Uterus (tissue), 2 donors: ENCODE measurements around the gene C12orf43.

ENCODE experiments used
- CTCF ChIP-seq, 4 experiments: fragments of 200-600 bp in 2 of 4; fragments of 450-650 bp in 2 of 4; sonication (generic) in 2 of 4; IDR thresholded peaks; one replicate each; pipeline ENCODE4 v1.5.1; 2016 to 2019; ENCODE audit warnings: antibody characterized with exemption in 4 of 4, mild to moderate bottlenecking in 2 of 4, moderate library complexity in 1 of 4
- POLR2A ChIP-seq, 2 donors: fragments of 450-650 bp; IDR thresholded peaks; one replicate each; pipeline ENCODE4 v1.6.1; 2016; ENCODE audit warnings: antibody characterized with exemption in 2 of 2, mild to moderate bottlenecking in 1 of 2, moderate library complexity in 1 of 2

DNA sequence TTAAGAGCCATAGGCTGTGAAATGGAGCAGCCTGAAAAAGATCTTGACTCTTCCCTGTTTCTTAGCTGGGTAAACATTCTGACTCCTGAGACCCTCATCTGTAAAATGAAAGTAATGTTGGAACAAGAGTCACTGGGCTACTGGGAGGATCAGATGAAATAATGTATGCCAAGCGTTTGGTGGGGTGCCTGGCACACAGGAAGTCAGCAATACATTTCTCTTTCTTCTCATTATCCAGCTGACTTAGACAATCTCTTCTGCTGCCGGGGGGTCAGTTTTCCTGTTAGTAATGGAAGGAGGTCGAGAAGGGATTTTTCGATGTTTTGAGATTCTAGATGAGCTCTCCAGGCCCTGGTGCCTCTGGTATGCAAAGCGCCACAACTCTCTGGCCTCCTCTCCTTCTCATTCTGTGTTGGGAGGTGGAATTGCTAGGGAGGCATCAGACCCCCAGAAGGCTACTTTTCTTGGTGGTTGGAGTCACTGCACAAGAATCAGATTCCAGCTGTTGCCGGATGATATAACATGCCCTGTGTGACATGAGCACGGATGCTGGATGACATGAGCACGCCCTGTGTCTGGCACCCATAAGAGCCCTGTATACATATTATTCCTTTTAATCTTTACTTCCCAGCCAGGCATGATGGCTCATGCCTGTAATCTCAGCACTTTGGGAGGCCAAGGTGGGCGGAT lies 18.5 kb upstream of the C12orf43 start:
- TF ChIP-seq POLR2A (IDR thresholded peaks at IDR 0.05) (no peak), CTCF (IDR thresholded peaks at IDR 0.05) (no peak)
